ENCODE data around the gene TMPRSS9.

TMPRSS9 gene

GRCh38 chr19:2420490-2420889 lies 60.4 kb downstream of the TMPRSS9 start:
- DNase-seq (ENCODE audit: low read depth), result no peak

- DNase-seq (ENCODE audit: low read depth), result no peak
Observed at GRCh38 chr19:2421581-2422306, 61.7 kb downstream of the TMPRSS9 start.

GRCh38 chr19:2423071-2423914 lies 63.2 kb downstream of the TMPRSS9 start:
- no peak for DNase-seq (ENCODE audit: low read depth)

- no peak for DNase-seq (ENCODE audit: low read depth)
Observed at GRCh38 chr19:2423915-2424685, 64.0 kb downstream of the TMPRSS9 start.

- DNase-seq (ENCODE audit: low read depth), result no peak
Observed at GRCh38 chr19:2424686-2425621, 64.9 kb downstream of the TMPRSS9 start.

GRCh38 chr19:2425622-2426581 lies 65.8 kb downstream of the TMPRSS9 start:
- DNase-seq (ENCODE audit: low read depth), result no peak

- peak; percentile 22 for DNase-seq (ENCODE audit: low read depth)
Observed at GRCh38 chr19:2426611-2427428, 66.8 kb downstream of the TMPRSS9 start.

- peak; percentile 94 for DNase-seq (ENCODE audit: low read depth)
Observed at GRCh38 chr19:2427429-2428320, 67.6 kb downstream of the TMPRSS9 start, which contains the start of gene TIMM13. TIMM13 (minus strand) TSS chr19:2427586; CDS start chr19:2427533, 53 bp downstream.

- DNase-seq (ENCODE audit: low read depth), result no peak
Observed at GRCh38 chr19:2428321-2428690, 68.2 kb downstream of the TMPRSS9 start.

- no peak for DNase-seq (ENCODE audit: low read depth)
Observed at GRCh38 chr19:2428756-2429711, 69.0 kb downstream of the TMPRSS9 start.

GRCh38 chr19:2429917-2430535 lies 70.0 kb downstream of the TMPRSS9 start:
- DNase-seq (ENCODE audit: low read depth), result no peak

- no peak for DNase-seq (ENCODE audit: low read depth)
Observed at GRCh38 chr19:2431318-2432055, 71.4 kb downstream of the TMPRSS9 start.

- DNase-seq (ENCODE audit: low read depth), result no peak
Observed at GRCh38 chr19:2432131-2432848, 72.2 kb downstream of the TMPRSS9 start.

GRCh38 chr19:2433854-2434253 lies 73.8 kb downstream of the TMPRSS9 start:
- no peak for DNase-seq (ENCODE audit: low read depth)

GRCh38 chr19:2434267-2434666 lies 74.2 kb downstream of the TMPRSS9 start:
- DNase-seq (ENCODE audit: low read depth), result no peak
